RWPE2 (cell line): ENCODE measurements around the gene PMPCA.

Experiments used
- ATAC-seq: fragments of 200-7000 bp; cut with Tn5 transposase; 3 replicates; pipeline ENCODE4 v1.9.1; 2021; ENCODE audit warnings: low read depth
- DNase-seq: peaks from one replicate; pipeline ENCODE4 v3.0.0-alpha.2; 2020; ENCODE audit warnings: low spot score
- H3K27ac ChIP-seq: fragments of 450-650 bp; 2 replicates; pipeline ENCODE4 v1.5.1; 2017; ENCODE audit warnings: mild to moderate bottlenecking; ENCODE audit not compliant: poor library complexity, severe bottlenecking
- H3K27me3 ChIP-seq: fragments of 250-450 bp; sonication (Bioruptor Pico); 2 replicates; pipeline ENCODE4 v1.5.1; 2021; ENCODE audit warnings: mild to moderate bottlenecking, moderate library complexity; ENCODE audit not compliant: insufficient read depth, poor library complexity, severe bottlenecking
- H3K36me3 ChIP-seq: fragments of 250-450 bp; sonication (Bioruptor Pico); 2 replicates; pipeline ENCODE4 v1.5.1; 2020; ENCODE audit warnings: low read depth, mild to moderate bottlenecking, moderate library complexity
- H3K4me1 ChIP-seq: fragments of 250-450 bp; sonication (Bioruptor Pico); 2 replicates; pipeline ENCODE4 v1.5.1; 2021; ENCODE audit warnings: mild to moderate bottlenecking, moderate library complexity; ENCODE audit not compliant: insufficient read depth, poor library complexity, severe bottlenecking
- H3K4me3 ChIP-seq: fragments of 250-450 bp; sonication (Bioruptor Pico); 2 replicates; pipeline ENCODE4 v1.5.1; 2021; ENCODE audit warnings: mild to moderate bottlenecking, moderate library complexity; ENCODE audit not compliant: severe bottlenecking
- H3K9me3 ChIP-seq: fragments of 250-450 bp; sonication (Bioruptor Pico); 2 replicates; pipeline ENCODE4 v1.5.1; 2021; ENCODE audit warnings: mild to moderate bottlenecking, moderate library complexity; ENCODE audit not compliant: severe bottlenecking
- TF ChIP-seq, protein P1 (sequence below): fragments of 450-650 bp; IDR thresholded peaks from one replicate; pipeline ENCODE4 v1.5.1; 2017; ENCODE audit warnings: mild to moderate bottlenecking, moderate library complexity; ENCODE audit not compliant: poor library complexity, severe bottlenecking

PMPCA gene

DNA sequence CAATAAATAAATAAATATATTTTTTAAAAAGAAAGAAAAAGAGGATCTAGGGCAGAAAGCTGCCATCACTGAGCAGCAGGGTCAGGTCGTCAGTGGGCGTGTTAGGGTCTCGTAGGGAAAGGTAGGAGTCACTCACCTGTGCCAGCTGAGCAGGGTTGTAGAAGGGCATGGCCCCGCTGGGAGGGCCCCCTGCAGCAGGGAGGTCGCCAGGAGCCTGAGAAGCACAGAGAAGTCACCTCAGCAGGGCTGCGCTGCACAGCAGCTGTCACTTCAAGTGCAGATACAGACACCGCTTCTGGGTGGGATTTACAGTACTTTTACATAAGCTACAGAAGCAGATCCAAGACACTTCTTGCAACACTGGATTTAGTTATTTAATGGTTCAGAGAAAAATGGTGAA is 33.2 kb downstream of the PMPCA start:
- TF ChIP-seq, protein P1, sequence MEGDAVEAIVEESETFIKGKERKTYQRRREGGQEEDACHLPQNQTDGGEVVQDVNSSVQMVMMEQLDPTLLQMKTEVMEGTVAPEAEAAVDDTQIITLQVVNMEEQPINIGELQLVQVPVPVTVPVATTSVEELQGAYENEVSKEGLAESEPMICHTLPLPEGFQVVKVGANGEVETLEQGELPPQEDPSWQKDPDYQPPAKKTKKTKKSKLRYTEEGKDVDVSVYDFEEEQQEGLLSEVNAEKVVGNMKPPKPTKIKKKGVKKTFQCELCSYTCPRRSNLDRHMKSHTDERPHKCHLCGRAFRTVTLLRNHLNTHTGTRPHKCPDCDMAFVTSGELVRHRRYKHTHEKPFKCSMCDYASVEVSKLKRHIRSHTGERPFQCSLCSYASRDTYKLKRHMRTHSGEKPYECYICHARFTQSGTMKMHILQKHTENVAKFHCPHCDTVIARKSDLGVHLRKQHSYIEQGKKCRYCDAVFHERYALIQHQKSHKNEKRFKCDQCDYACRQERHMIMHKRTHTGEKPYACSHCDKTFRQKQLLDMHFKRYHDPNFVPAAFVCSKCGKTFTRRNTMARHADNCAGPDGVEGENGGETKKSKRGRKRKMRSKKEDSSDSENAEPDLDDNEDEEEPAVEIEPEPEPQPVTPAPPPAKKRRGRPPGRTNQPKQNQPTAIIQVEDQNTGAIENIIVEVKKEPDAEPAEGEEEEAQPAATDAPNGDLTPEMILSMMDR, result no peak
- H3K9me3 ChIP-seq, result no peaks in the 10 kb centered on the region
- no peak overlapping the region for H3K27ac ChIP-seq
- ATAC-seq, result no peak
- no peaks in the 10 kb centered on the region for H3K4me1 ChIP-seq
- no peak for DNase-seq
- peaks cover 80% of the 10 kb centered on the region for H3K36me3 ChIP-seq
- no peak overlapping the region for H3K4me3 ChIP-seq
- H3K27me3 ChIP-seq, result no peaks in the 10 kb centered on the region

DNA sequence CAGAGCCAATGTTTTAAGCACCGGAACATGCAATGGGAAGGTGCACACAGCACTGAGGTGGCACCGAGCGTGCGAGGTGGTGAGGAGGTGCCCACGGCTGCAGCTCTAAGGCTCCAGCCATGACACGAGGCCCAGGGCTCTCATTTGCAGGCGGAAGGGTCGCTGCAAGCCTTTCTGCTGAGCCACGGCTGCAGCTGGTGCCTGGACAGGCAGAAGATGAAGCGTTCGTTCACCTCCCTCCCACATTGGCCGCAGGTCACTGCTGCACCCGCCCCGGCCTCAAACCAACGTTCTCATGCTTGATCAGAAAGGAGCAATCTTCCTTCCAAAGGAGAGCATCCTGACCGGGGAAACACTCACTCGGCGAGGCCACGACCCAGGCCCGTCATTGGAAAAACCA is 33.6 kb downstream of the PMPCA start:
- Histone ChIP-seq H3K9me3 (no peaks in the 10 kb centered on the region), H3K36me3 (peaks cover 83% of the 10 kb centered on the region), H3K27ac (no peak overlapping the region), H3K4me1 (no peaks in the 10 kb centered on the region), H3K27me3 (no peaks in the 10 kb centered on the region), H3K4me3 (no peak overlapping the region)
- ATAC-seq (no peak), DNase-seq (no peak)
- TF ChIP-seq, protein P1, result no peak

DNA sequence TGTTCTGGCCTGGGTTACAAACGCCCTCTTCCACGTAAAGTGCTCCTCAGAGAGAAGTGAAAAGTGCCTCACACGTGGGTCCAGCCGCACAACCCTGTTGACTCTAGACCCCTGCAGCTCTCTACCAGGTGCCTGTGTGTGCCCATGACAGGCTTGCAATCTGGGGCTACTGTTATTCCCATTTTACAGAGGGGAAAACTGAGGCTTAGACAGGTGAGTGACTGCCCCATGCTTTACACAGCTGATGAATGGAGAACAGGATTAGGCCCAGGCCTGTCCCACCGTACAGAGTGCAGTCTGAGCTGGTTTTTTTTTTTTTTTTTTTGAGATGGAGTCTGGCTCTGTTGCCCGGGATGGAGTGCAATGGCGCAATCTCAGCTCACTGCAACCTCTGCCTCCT is 35.3 kb downstream of the PMPCA start:
- no peak overlapping the region for H3K27ac ChIP-seq
- no peaks in the 10 kb centered on the region for H3K4me1 ChIP-seq
- DNase-seq (no peak), ATAC-seq (no peak)
- no peaks in the 10 kb centered on the region for H3K9me3 ChIP-seq
- TF ChIP-seq, protein P1, result no peak
- H3K36me3 ChIP-seq, result peaks cover 91% of the 10 kb centered on the region
- H3K4me3 ChIP-seq, result no peak overlapping the region
- H3K27me3 ChIP-seq, result no peaks in the 10 kb centered on the region

DNA sequence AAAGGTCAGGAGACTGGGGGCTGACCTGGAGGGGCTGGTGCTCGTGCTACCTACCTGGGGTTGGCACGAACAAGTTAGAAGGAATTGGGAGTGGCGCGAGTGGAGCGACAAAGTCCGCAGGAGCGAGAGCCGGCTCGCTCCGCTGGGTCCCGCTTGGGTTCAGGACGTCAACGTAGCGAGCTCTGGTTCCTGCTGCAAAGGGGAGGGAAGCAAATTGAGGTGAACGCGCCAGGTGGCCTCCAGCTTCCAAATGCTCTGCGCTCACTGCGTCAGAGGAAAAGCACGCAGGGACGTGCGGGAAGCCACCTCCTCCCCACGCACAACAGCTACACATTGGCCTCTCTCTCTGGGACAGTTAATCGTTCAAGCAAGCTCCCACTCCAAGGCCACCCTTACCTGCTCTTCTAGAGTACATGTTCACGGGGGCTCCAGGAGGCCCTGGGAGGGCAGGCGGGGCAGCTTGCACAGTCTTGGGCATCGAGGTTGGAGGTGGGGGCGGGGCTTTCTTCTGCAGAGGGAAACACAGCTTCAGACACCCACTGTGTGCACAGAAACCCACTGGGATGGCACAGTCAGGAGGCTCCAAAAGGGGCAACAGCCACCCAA is 36.8 kb downstream of the PMPCA start:
- H3K36me3 ChIP-seq, result peaks cover 91% of the 10 kb centered on the region
- no peak overlapping the region for H3K4me3 ChIP-seq
- H3K4me1 ChIP-seq, result no peaks in the 10 kb centered on the region
- no peaks in the 10 kb centered on the region for H3K27me3 ChIP-seq
- ATAC-seq, result no peak
- no peak for DNase-seq
- TF ChIP-seq, protein P1, result no peak
- H3K27ac ChIP-seq, result no peak overlapping the region
- no peaks in the 10 kb centered on the region for H3K9me3 ChIP-seq

DNA sequence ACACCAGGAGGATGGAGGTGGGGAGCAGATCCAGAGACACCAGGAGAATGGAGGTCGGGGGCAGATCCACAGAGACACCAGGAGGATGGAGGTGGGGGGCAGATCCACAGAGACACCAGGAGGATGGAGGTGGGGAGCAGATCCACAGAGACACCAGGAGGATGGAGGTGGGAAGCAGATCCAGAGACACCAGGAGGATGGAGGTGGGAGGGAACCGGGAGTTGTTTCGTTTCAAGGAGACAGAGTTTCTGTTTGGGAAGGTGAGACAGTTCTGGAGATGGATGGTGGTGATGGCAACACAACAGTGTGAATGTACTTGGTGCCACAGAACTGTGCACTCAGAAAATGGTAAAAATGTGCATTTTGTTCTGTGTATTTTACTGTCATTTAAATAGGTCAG is 38.2 kb downstream of the PMPCA start:
- no peak overlapping the region for H3K4me3 ChIP-seq
- no peaks in the 10 kb centered on the region for H3K9me3 ChIP-seq
- TF ChIP-seq, protein P1, result no peak
- no peak overlapping the region for H3K27ac ChIP-seq
- no peaks in the 10 kb centered on the region for H3K4me1 ChIP-seq
- H3K27me3 ChIP-seq, result no peaks in the 10 kb centered on the region
- no peak for ATAC-seq
- DNase-seq, result no peak
- H3K36me3 ChIP-seq, result peaks cover 85% of the 10 kb centered on the region
